Tibial nerve (tissue), 4 donors: ENCODE data around the gene ZC2HC1C. TPM values are rescaled to one million over a fixed set of nuclear protein-coding genes. Genes with fewer than 3 reads are reported as not detected.

Experiments
- DNase-seq, 2 donors: peaks; one replicate each; pipeline ENCODE4 v3.0.0-alpha.2; 2019; ENCODE audit warnings: low spot score in 2 of 2
- H3K27ac ChIP-seq, 4 donors: fragments of 200-600 bp; sonication (generic) in 3 of 4; one replicate each; pipeline ENCODE4 v1.5.1; 2017 to 2019; ENCODE audit warnings: mild to moderate bottlenecking in 1 of 4
- H3K27me3 ChIP-seq, 2 donors: fragments of 200-600 bp; sonication (generic) in 1 of 2; one replicate each; pipeline versions ENCODE4 v1.5.1 to v1.6.0; 2017 to 2019
- H3K36me3 ChIP-seq, 3 donors: fragments of 200-600 bp; sonication (generic); one replicate each; pipeline ENCODE4 v1.5.1; 2018 to 2019
- H3K4me1 ChIP-seq, 4 donors: fragments of 200-600 bp; sonication (generic) in 3 of 4; one replicate each; pipeline ENCODE4 v1.5.1; 2017 to 2019
- H3K4me3 ChIP-seq, 4 donors: fragments of 200-600 bp; sonication (generic) in 3 of 4; one replicate each; pipeline ENCODE4 v1.5.1; 2017 to 2019; ENCODE audit warnings: mild to moderate bottlenecking in 1 of 4, moderate library complexity in 1 of 4
- H3K9me3 ChIP-seq, 4 donors: fragments of 200-600 bp; sonication (generic) in 3 of 4; one replicate each; pipeline ENCODE4 v1.5.1; 2017 to 2019
- CTCF ChIP-seq, 5 experiments: fragments of 200-600 bp in 3 of 5; fragments of 450-650 bp in 2 of 5; sonication (generic) in 3 of 5; IDR thresholded peaks; one replicate each; pipeline ENCODE4 v1.5.1; 2016 to 2019; ENCODE audit warnings: antibody characterized with exemption in 5 of 5, mild to moderate bottlenecking in 3 of 5, moderate library complexity in 2 of 5
- EP300 ChIP-seq, 2 donors: sonication (generic); formaldehyde crosslinking; IDR thresholded peaks; one replicate each; pipeline ENCODE4 v1.6.1; 2017; ENCODE audit warnings: antibody characterized with exemption in 2 of 2, mild to moderate bottlenecking in 1 of 2
- POLR2A ChIP-seq, 2 donors: fragments of 450-650 bp; IDR thresholded peaks; one replicate each; pipeline ENCODE4 v1.6.1; 2017; ENCODE audit warnings: antibody characterized with exemption in 2 of 2, mild to moderate bottlenecking in 2 of 2, moderate library complexity in 2 of 2
- WGBS, 2 donors: methylation state at CpG; one replicate each; pipeline ENCODE4 v1.1.5; 2018; 5-methylcytosine and 5-hydroxymethylcytosine counted together
- total RNA-seq, 4 donors: library from RNA; depleted of rRNA; stranded (reverse); fragments of >200 nt; gene quantifications; one replicate each; pipeline ENCODE4 v1.1.0, GENCODE V29; 2016

Gene ZC2HC1C
- total RNA-seq, 4 donors from 2014 or later, result 0.78 to 3.1 (median 1.2) TPM

GRCh38 chr14:75046899-75047298 lies 22.5 kb upstream of the ZC2HC1C start:
- Histone ChIP-seq H3K27me3 (no peaks in the 10 kb centered on the region), H3K36me3 (peaks cover 0 to 9% (median under 1%) of the 10 kb centered on the region in 3 donors), H3K27ac (peak overlapping the region in 1 of 4 donors; percentile 7), H3K4me3 (no peak overlapping the region), H3K4me1 (peaks cover 0 to 62% (median 24%) of the 10 kb centered on the region in 4 donors), H3K9me3 (no peaks in the 10 kb centered on the region)
- DNase-seq, result no peak
- whole genome bisulfite sequencing, 2 donors, result 92 to 94% methylated on average over 3 of the region's 3 CpGs
- no peak for TF ChIP-seq POLR2A (IDR thresholded peaks at IDR 0.05)
- no peak for TF ChIP-seq EP300 (IDR thresholded peaks at IDR 0.05)

GRCh38 chr14:75047506-75047905 lies 21.9 kb upstream of the ZC2HC1C start:
- 82 to 89% methylated on average over 4 of the region's 4 CpGs for WGBS, 2 donors
- H3K27ac ChIP-seq, result peak overlapping the region in 2 of 4 donors; percentile 4 to 7
- no peak overlapping the region for H3K4me3 ChIP-seq
- H3K36me3 ChIP-seq, result peaks cover 0 to 3% (median 0%) of the 10 kb centered on the region in 3 donors
- no peaks in the 10 kb centered on the region for H3K9me3 ChIP-seq
- DNase-seq, result no peak
- H3K27me3 ChIP-seq, result no peaks in the 10 kb centered on the region
- H3K4me1 ChIP-seq, result peaks cover 0 to 62% (median 23%) of the 10 kb centered on the region in 4 donors
- no peak for TF ChIP-seq CTCF (IDR thresholded peaks at IDR 0.05)

DNA sequence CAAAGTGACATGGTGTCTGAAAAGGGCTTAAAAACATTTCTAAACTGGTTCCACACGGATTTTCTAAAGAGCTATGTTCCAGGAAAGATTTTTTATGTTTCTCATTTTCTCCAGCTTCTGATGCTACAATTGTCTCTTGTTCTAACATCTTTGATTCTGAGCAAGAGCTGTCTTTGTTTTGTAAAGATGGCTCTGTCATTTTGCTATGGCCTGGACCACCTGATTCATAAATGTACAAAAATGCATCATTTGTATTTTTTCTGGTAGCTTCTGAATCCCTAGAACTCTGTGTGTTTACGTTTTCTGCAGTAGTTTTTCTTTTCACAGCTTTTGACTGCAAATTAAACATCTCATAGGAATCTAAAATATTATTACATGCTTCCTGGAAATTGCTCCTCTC lies 21.3 kb upstream of the ZC2HC1C start:
- peaks cover 0 to 62% (median 23%) of the 10 kb centered on the region in 4 donors for H3K4me1 ChIP-seq
- WGBS, 2 donors, result 48 to 51% methylated on average over 2 of the region's 2 CpGs
- no peaks in the 10 kb centered on the region for H3K9me3 ChIP-seq
- DNase-seq, result no peak
- no peaks in the 10 kb centered on the region for H3K27me3 ChIP-seq
- TF ChIP-seq POLR2A (IDR thresholded peaks at IDR 0.05), result no peak
- no peak for TF ChIP-seq CTCF (IDR thresholded peaks at IDR 0.05)
- no peak for TF ChIP-seq EP300 (IDR thresholded peaks at IDR 0.05)
- H3K36me3 ChIP-seq, result no peaks in the 10 kb centered on the region
- no peak overlapping the region for H3K4me3 ChIP-seq
- H3K27ac ChIP-seq, result peak overlapping the region in 2 of 4 donors; percentile 44 to 93

DNA sequence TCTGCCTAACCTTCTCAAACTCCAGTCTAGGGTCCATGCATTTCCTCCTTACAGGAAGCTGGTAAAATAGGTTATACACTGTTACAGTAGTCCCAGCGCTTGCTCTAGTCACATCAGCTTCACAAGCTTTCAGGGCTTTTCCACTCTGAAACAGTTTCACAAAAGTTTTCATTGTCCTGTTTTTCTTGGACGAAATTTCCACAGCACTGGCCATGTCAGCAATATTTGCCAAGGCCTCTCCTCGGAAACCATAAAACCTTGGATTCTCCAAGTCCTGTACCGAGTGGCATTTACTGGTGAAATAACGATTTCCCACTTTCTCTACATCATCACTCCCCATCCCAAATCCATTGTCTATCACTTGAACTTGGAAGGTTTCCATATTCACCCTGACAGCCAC lies 20.3 kb upstream of the ZC2HC1C start:
- peak overlapping the region; percentile 55 to 93 (median 75) for H3K27ac ChIP-seq
- TF ChIP-seq CTCF (IDR thresholded peaks at IDR 0.05) (no peak), POLR2A (IDR thresholded peaks at IDR 0.05) (no peak), EP300 (IDR thresholded peaks at IDR 0.05) (no peak)
- peak in 1 of 2 donors; percentile 29 for DNase-seq

DNA sequence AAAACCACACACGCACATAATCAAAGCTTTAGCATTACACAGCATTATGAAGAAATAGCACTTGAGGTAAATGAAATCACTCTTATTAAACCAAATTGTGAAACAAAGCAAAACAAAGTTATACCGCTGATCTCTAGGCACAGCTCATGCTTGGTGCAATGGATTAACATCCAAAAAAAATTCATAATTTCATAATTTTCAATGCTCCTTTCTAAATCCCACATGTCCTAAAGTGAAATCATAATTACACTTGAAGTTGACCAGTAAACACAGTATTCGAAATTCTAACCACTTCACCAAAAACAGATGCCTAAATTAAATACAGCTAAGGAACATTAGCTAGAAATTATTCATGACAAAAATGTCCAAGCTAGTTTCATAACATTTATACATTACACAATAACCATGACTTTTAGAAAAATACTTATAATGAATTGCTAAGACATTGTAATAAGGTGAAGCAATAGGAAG lies 19.7 kb upstream of the ZC2HC1C start:
- DNase-seq, result no peak
- Histone ChIP-seq H3K9me3 (no peaks in the 10 kb centered on the region), H3K4me1 (peaks cover 0 to 54% (median 23%) of the 10 kb centered on the region in 4 donors), H3K27me3 (no peaks in the 10 kb centered on the region), H3K36me3 (no peaks in the 10 kb centered on the region), H3K4me3 (peak overlapping the region in 1 of 4 donors; percentile 0), H3K27ac (peak overlapping the region; percentile 55 to 96 (median 78))
- 73% methylated on average over 3 of the region's 3 CpGs for WGBS, 2 donors
- TF ChIP-seq EP300 (IDR thresholded peaks at IDR 0.05) (peak in 1 of 2 donors; percentile 60), CTCF (IDR thresholded peaks at IDR 0.05) (no peak)

More for the DNA sequence above, 20.3 kb upstream of the ZC2HC1C start:
- WGBS, 2 donors, result 17 to 50% methylated on average over 5 of the region's 5 CpGs
- Histone ChIP-seq H3K4me1 (peaks cover 0 to 60% (median 23%) of the 10 kb centered on the region in 4 donors), H3K36me3 (no peaks in the 10 kb centered on the region), H3K9me3 (no peaks in the 10 kb centered on the region), H3K27me3 (no peaks in the 10 kb centered on the region), H3K4me3 (peak overlapping the region in 2 of 4 donors; percentile 0 to 2)
